H1 (cell line): ENCODE measurements around the gene XPO1. TPM values are rescaled to one million over a fixed set of nuclear protein-coding genes. Genes with fewer than 3 reads are reported as not detected.

ENCODE experiments used
- CHD7 ChIP-seq: fragments of 300-600 bp; sonication (generic); IDR thresholded peaks from 2 replicates; pipeline ENCODE4 v1.7.1; 2012; ENCODE audit warnings: low read length, moderate library complexity, mild to moderate bottlenecking, inconsistent platforms; ENCODE audit not compliant: insufficient replicate concordance
- polyA plus RNA-seq, 7 experiments: library from polyadenylated mRNA; depleted of rRNA in 3 of 7; stranded (reverse) in 5 of 7; unstranded in 2 of 7; fragments of >200 nt in 5 of 7; fragments of 200-250 nt in 2 of 7; gene quantifications; 1 replicate in 5 of 7; 2 replicates in 1 of 7; 4 replicates in 1 of 7; pipeline versions ENCODE4 v1.2.1 to v1.2.3, GENCODE V29; 2011 to 2013; ENCODE audit warnings: missing spikeins in 2 of 7, mixed read lengths in 2 of 7
- total RNA-seq: library from RNA; stranded (reverse); fragmentation: NEBNext Ultra II Directional; extraction: Animal tissue kit (Norgen Biotek cat#: 25700); gene quantifications from 2 replicates; pipeline ENCODE4 v1.2.1, GENCODE V29; 2021

Gene XPO1
- total and polyA plus RNA-seq, 2 of the 8 experiments (the other 6 are each of a cell fraction or from before 2014, with no cell fraction given) = 110 to 296 TPM

DNA sequence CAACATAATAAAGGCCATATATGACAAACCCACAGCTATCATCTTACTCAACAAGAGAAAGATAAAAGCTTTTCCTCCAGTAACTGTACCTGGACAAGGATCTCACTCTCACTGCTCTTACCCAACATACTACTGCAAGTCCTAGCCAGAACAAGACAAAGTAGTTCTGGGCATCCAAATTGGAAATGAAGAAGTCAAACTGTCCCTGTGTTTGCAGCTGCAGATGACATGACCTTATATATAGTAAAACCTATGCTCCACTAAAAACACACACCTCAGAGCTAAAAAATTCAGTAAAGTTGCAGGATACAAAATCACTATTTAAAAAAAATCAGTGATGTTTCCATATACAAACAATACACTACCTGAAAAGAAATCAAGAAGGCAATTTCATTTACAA is 99.5 kb downstream of the XPO1 start (continued):
- TF ChIP-seq CHD7 = no peak
- TF ChIP-seq, all 59 proteins: peak for 0
